BLaER1 (cell line): ENCODE data around the gene ARAP1.

ENCODE experiments used
- H3K27ac ChIP-seq: shearing (Covaris generic); formaldehyde crosslinking; 2 replicates; pipeline ENCODE4 v1.8.1; 2022
- H3K27me3 ChIP-seq: shearing (Covaris generic); formaldehyde crosslinking; 2 replicates; pipeline ENCODE4 v1.8.1; 2022
- H3K36me3 ChIP-seq: shearing (Covaris generic); formaldehyde crosslinking; 2 replicates; pipeline ENCODE4 v1.8.1; 2022
- H3K4me1 ChIP-seq: shearing (Covaris generic); formaldehyde crosslinking; 2 replicates; pipeline ENCODE4 v1.8.1; 2022
- H3K4me2 ChIP-seq: shearing (Covaris generic); formaldehyde crosslinking; 2 replicates; pipeline ENCODE4 v1.8.1; 2022
- H3K4me3 ChIP-seq: shearing (Covaris generic); formaldehyde crosslinking; 2 replicates; pipeline ENCODE4 v1.8.1; 2022
- H3K9ac ChIP-seq: shearing (Covaris generic); formaldehyde crosslinking; 2 replicates; pipeline ENCODE4 v1.8.1; 2022
- H3K9me3 ChIP-seq: shearing (Covaris generic); formaldehyde crosslinking; 2 replicates; pipeline ENCODE4 v1.8.1; 2022
- H4K20me1 ChIP-seq: shearing (Covaris generic); formaldehyde crosslinking; 2 replicates; pipeline ENCODE4 v1.8.1; 2022
- Cebpa-rat ChIP-seq: shearing (Covaris generic); IDR thresholded peaks from 2 replicates; pipeline ENCODE4 v1.8.1; 2022

Gene ARAP1

DNA sequence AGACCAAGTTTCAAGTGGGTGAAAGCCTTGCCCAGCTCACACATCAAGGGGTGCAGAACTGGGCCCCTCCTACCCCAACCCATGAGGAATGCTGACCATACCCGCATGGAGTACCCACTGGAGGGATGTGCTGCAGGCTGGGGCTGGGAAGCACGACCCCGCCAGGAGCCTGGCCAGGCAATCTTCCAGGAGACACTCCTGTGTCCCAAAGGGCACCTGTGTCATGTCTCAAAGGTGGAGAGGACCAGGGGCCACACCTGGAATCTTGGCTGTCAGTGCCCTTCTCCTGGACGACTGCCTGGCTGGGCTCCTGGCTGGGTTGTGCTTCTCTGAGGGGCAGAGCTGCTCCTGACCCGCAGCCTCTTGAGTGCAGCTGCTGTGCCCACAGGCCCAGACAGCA is 6.7 kb downstream of the ARAP1 start:
- no peak overlapping the region for H3K27ac ChIP-seq
- 0 out of 2 replicates have a peak overlapping the region, but pooled peaks have one; percentile 22 for H3K4me2 ChIP-seq
- H3K4me1 ChIP-seq, result peaks cover 74% of the 10 kb centered on the region
- no peaks in the 10 kb centered on the region for H3K36me3 ChIP-seq
- no peak for TF ChIP-seq Cebpa-rat
- no peak overlapping the region for H3K9ac ChIP-seq
- peaks cover 81% of the 10 kb centered on the region for H4K20me1 ChIP-seq
- no peak overlapping the region for H3K4me3 ChIP-seq
- no peaks in the 10 kb centered on the region for H3K27me3 ChIP-seq
- no peaks in the 10 kb centered on the region for H3K9me3 ChIP-seq

DNA sequence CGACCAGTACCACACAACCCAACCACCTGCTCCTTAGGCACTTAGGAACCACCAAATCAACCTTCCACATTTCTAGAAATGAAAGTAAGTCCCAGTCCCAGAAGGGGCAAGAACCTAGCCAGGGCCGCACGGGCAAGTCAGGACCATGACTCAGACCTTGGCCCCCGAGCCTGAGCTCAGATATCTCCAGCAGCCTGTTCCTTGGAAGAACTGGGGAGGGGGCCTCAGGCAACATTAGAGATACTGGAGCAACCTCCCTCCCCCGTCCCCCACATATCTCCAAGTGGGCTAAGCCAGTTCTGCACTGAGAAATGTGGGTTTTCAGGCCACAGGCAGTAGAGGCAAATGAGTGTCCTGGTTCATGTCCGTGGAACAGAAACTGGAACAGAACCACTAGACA is 7.7 kb downstream of the ARAP1 start:
- Histone ChIP-seq H3K36me3 (no peaks in the 10 kb centered on the region), H3K27ac (0 out of 2 replicates have a peak overlapping the region, but pooled peaks have one; percentile 5), H3K4me2 (peak overlapping the region; percentile 63), H3K4me3 (no peak overlapping the region), H4K20me1 (peaks cover 84% of the 10 kb centered on the region), H3K27me3 (no peaks in the 10 kb centered on the region), H3K4me1 (peaks cover 75% of the 10 kb centered on the region), H3K9ac (no peak overlapping the region; the same call in 1 of the 2 replicates), H3K9me3 (no peaks in the 10 kb centered on the region)
- TF ChIP-seq Cebpa-rat, result no peak

DNA sequence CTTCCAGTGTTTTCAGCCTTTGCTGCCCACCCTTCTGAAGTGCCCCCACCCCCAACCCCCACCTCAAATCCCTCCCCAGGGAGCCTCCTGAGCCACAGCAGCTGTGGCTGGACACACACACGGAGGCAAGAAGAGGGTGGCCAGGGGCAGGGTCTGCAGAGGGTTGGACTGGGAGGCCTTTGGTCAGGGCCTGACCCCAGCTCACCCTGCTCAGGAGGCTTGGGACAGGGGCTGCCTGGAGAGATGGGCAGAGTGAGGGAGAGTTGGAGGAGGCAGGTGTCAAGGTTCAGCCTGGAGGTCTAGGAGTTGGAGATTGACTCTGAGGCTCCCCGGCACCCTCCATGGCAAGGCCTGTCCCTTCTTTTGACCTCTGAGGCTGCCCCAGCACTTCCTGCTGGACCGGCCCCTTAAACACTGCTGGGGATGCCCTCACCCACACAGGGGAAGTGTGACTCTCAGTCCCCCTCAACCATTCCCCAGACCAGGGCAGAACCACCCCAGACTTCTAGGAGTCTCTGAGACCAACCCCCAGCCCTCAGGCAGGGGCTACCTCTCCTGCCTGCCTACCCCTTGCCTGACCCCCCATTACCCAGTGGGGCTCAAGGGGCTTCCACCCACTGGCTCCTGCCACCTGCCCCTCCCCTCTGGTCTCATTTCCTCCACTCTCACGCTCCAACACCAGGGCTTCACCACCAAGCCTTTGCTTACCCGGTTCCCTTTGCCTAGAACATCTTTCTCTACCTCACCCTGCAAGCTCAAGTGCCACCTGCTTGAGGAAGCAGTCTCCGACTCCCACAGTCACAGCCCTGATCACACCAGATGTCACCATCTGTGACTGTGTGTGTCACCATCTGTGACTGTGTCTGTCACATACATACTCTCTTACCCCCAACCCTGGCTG is 8.6 kb downstream of the ARAP1 start:
- Histone ChIP-seq H3K36me3 (no peaks in the 10 kb centered on the region), H3K27me3 (no peaks in the 10 kb centered on the region), H3K27ac (peak overlapping the region; percentile 24; the same call in 1 of the 2 replicates), H3K4me3 (no peak overlapping the region), H3K4me2 (peak overlapping the region; percentile 63), H3K9me3 (no peaks in the 10 kb centered on the region), H3K4me1 (peaks cover 84% of the 10 kb centered on the region), H4K20me1 (peaks cover 88% of the 10 kb centered on the region), H3K9ac (no peak overlapping the region)
- TF ChIP-seq Cebpa-rat, result no peak

DNA sequence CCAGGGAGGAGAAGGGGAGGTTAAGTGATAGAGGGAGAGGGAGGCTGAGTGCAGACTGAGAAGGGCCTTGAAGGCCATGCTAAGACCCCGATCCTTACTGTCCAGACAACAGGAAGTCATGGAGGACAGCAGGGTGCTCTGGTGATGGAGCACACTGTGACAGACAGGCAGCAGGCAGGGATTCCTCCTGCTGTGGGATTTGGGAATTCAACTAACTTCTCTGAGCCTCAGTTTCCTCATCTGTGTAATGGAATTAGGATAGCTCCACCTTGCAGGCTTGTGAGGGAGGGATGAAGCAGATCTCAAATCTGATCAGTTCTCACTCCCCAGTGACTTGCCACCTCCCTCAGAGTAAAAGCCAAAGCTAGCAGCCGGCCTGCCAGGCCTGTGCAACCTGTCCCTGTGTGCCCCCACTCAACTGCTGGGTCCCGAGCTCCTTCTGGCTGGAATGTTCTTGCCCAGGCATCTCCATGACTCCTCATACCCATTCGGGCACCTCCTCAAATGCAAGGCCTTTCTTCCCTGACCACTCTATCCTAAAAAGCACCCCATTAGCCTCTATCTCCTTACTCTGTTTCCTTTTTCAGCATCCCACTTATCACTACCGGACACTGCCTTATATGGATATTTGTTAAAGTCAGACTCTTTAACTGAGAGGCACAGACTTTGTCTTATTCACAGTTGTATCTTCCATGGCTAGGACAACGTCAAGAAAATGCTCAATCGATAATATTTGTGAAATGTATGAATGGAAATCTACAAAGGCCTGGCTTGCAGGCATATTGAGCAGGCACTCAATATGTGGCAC is 9.5 kb downstream of the ARAP1 start:
- no peaks in the 10 kb centered on the region for H3K9me3 ChIP-seq
- peak overlapping the region; percentile 82 for H3K4me2 ChIP-seq
- no peak overlapping the region for H3K4me3 ChIP-seq
- H3K4me1 ChIP-seq, result peaks cover 92% of the 10 kb centered on the region
- TF ChIP-seq Cebpa-rat, result no peak
- 0 out of 2 replicates have a peak, but pooled peaks cover 2% of the 10 kb centered on the region for H3K36me3 ChIP-seq
- H3K27ac ChIP-seq, result no peak overlapping the region
- no peak overlapping the region for H3K9ac ChIP-seq
- H4K20me1 ChIP-seq, result peaks cover 85% of the 10 kb centered on the region
- H3K27me3 ChIP-seq, result no peaks in the 10 kb centered on the region

DNA sequence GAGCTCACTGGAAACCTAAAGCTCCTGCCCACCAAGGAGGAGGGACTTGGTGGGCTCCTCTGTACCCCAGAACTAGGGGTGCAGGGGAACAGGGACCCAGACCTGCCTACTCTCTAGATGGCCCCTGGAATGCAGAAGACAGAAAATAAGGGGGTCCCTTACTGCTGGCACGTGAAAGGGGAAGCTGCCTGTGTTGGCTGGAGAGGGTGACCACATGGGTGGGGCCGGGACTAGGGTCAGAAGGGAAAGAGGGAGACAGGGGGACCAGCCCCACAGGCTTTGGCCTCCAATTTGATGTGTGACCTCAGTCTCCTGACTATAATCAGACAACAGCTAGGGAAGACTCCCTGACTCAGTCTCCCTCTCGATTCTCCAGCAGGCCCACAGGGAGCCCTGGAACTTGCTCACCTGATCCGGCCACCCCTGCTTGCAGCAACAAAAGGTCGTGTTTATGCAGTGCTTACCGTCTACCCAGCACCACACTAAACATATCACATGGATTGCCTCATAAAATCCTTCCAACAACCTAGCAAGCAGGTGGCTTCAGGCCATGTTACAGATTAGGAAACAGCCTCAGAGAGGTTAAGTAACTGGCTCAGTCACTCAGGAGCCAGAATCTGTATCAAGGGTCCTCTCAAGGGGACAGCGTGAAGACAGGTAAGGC is 10.2 kb downstream of the ARAP1 start:
- Histone ChIP-seq H3K4me1 (peaks cover 92% of the 10 kb centered on the region), H3K4me2 (peak overlapping the region; percentile 82), H3K9ac (peak overlapping the region; percentile 62)

DNA sequence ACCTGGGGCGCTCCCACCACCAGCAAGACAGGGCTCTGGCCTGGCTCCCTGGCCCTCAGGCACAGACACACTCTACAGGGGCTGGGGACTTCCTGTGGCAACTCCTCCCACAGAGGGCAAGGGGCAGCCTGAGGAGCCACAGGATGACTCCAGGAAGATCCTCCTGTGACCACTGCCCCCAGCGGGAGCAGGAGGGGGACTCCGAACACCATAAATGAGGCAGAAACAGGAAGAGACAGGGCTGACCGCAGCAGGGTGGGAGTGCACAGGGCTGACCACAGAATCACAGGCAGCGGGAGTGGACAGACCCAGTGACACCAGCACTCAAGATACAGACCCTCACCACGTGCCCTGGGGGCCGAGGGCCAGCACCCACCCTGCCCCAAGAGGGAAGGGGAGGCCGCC is 10.8 kb downstream of the ARAP1 start:
- Histone ChIP-seq H3K9ac (peak overlapping the region; percentile 62), H3K9me3 (no peaks in the 10 kb centered on the region), H3K4me1 (peaks cover 96% of the 10 kb centered on the region), H3K27ac (peak overlapping the region; percentile 57), H3K4me2 (peak overlapping the region; percentile 82), H3K27me3 (no peaks in the 10 kb centered on the region), H3K36me3 (0 out of 2 replicates have a peak, but pooled peaks cover 4% of the 10 kb centered on the region), H3K4me3 (no peak overlapping the region), H4K20me1 (peaks cover 81% of the 10 kb centered on the region)
- no peak for TF ChIP-seq Cebpa-rat

More for the DNA sequence above, 10.2 kb downstream of the ARAP1 start:
- Histone ChIP-seq H3K27me3 (no peaks in the 10 kb centered on the region), H3K9me3 (no peaks in the 10 kb centered on the region), H4K20me1 (peaks cover 79% of the 10 kb centered on the region), H3K36me3 (0 out of 2 replicates have a peak, but pooled peaks cover 4% of the 10 kb centered on the region), H3K4me3 (no peak overlapping the region), H3K27ac (peak overlapping the region; percentile 57)
- TF ChIP-seq Cebpa-rat, result no peak

DNA sequence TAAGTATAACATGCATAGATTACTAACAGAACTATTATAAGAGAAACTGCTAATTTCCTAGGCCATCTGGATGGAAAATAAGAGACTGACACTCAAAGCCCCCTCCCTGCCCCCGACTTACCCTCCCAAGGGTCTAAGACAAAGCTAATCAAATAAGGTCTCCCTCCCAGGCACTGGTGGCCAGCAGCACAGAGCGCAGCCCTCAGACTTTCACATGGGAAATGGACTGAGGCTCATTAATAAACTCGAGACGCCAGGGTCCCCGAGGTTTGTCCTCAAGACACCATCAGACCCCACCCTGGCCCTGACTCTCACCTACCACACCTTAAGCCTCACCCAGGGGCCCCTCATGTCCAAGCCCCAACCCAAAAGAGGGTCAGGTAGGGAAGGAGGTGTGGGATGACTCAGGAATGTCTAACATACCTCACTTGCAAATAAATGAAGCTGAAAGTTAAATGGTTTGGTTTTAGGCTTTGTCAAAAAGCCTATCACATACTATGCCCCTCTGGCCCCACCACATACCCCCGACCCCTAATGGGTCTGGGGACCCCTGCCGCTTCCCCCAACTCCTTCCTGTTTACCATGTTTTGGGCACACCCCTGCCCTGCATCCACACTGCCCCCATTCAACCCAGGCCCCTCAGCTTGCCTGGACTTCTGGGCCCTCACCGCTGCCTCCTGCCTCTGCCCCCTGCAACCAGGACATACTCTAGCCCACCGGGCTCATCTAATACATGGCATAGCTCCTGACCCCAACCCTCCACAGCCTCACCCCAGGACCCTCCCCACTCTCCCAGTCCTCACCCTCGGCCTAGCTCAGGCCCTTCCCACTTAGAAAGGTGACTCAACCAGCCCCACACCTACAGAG is 11.4 kb downstream of the ARAP1 start:
- peak overlapping the region; percentile 57 for H3K27ac ChIP-seq
- no peak overlapping the region for H3K4me3 ChIP-seq
- peak overlapping the region; percentile 62 for H3K9ac ChIP-seq
- H4K20me1 ChIP-seq, result peaks cover 80% of the 10 kb centered on the region
- no peaks in the 10 kb centered on the region for H3K9me3 ChIP-seq
- H3K36me3 ChIP-seq, result 0 out of 2 replicates have a peak, but pooled peaks cover 4% of the 10 kb centered on the region
- H3K4me2 ChIP-seq, result peak overlapping the region; percentile 82
- no peak for TF ChIP-seq Cebpa-rat
- peaks cover 97% of the 10 kb centered on the region for H3K4me1 ChIP-seq
- no peaks in the 10 kb centered on the region for H3K27me3 ChIP-seq

DNA sequence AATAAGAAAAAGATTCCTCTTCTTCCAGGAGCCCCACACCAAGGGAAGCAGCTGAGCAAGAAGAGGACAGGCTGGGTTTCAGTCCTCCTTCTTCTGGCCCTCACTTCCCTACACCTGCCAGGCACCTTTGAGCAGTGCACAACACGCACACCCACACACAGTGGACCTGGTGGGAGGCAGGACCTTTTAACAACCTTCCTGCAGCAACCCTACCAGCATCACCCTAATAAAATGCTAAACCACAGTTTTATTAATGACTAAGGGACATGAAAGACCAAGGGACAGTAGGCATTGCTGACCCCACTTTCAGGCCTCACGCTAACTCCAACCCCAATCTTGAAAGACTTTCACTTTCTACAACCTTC is 12.2 kb downstream of the ARAP1 start:
- peak overlapping the region; percentile 82 for H3K4me2 ChIP-seq
- no peak overlapping the region for H3K9ac ChIP-seq
- H3K9me3 ChIP-seq, result no peaks in the 10 kb centered on the region
- no peak for TF ChIP-seq Cebpa-rat
- no peaks in the 10 kb centered on the region for H3K27me3 ChIP-seq
- H3K4me3 ChIP-seq, result no peak overlapping the region
- peaks cover 74% of the 10 kb centered on the region for H4K20me1 ChIP-seq
- H3K36me3 ChIP-seq, result 0 out of 2 replicates have a peak, but pooled peaks cover 4% of the 10 kb centered on the region
- peak overlapping the region; percentile 63 for H3K27ac ChIP-seq
- H3K4me1 ChIP-seq, result peaks cover 92% of the 10 kb centered on the region
